Liver (tissue), 9 donors: Measurements from ENCODE around the gene ANG. TPM values are rescaled to one million over a fixed set of nuclear protein-coding genes. Genes with fewer than 3 reads are reported as not detected.

Experiments
- DNase-seq: peaks from one replicate; pipeline ENCODE4 v3.0.0-alpha.2; 2017; ENCODE audit warnings: low spot score
- H3K27ac ChIP-seq, 2 donors: one replicate each; pipeline ENCODE4 v1.7.0; 2013; ENCODE audit warnings: inconsistent platforms in 2 of 2, low read length in 2 of 2, control low read depth in 1 of 2, low read depth in 1 of 2, mild to moderate bottlenecking in 1 of 2
- H3K27me3 ChIP-seq, 4 donors: one replicate each; pipeline versions ENCODE4 v1.6.1 to v1.7.0; 2013; ENCODE audit warnings: low read length in 3 of 4, inconsistent platforms in 1 of 4, mild to moderate bottlenecking in 1 of 4, moderate library complexity in 1 of 4; ENCODE audit not compliant: control insufficient read depth in 4 of 4, insufficient read depth in 4 of 4
- H3K36me3 ChIP-seq, 4 donors: one replicate each; pipeline versions ENCODE4 v1.6.1 to v1.7.0; 2013; ENCODE audit warnings: low read length in 3 of 4, mild to moderate bottlenecking in 3 of 4, low read depth in 1 of 4, moderate library complexity in 1 of 4; ENCODE audit not compliant: control insufficient read depth in 4 of 4, insufficient read depth in 3 of 4
- H3K4me1 ChIP-seq, 4 donors: one replicate each; pipeline versions ENCODE4 v1.6.1 to v1.7.0; 2013; ENCODE audit warnings: low read length in 3 of 4, mild to moderate bottlenecking in 3 of 4, moderate library complexity in 1 of 4; ENCODE audit not compliant: control insufficient read depth in 4 of 4, insufficient read depth in 4 of 4
- H3K4me3 ChIP-seq, 3 donors: one replicate each; pipeline versions ENCODE4 v1.6.1 to v1.7.0; 2013; ENCODE audit warnings: low read length in 3 of 3, control low read depth in 1 of 3, low read depth in 1 of 3, mild to moderate bottlenecking in 1 of 3
- H3K9ac ChIP-seq, 2 donors: one replicate each; pipeline ENCODE4 v1.7.0; 2013; ENCODE audit warnings: low read length in 2 of 2, mild to moderate bottlenecking in 2 of 2, moderate library complexity in 2 of 2, control low read depth in 1 of 2, low read depth in 1 of 2
- H3K9me3 ChIP-seq, 4 donors: one replicate each; pipeline versions ENCODE4 v1.6.1 to v1.7.0; 2013; ENCODE audit warnings: low read length in 3 of 4; ENCODE audit not compliant: control insufficient read depth in 4 of 4
- EGR1 ChIP-seq, 2 donors: IDR thresholded peaks; 2 replicates each; pipeline ENCODE4 v1.6.1; 2016 to 2018; ENCODE audit warnings: antibody characterized with exemption in 2 of 2, low read depth in 2 of 2
- FOXA1 ChIP-seq: IDR thresholded peaks from 2 replicates; pipeline ENCODE4 v1.6.1; 2016; ENCODE audit warnings: antibody characterized with exemption
- FOXA2 ChIP-seq: IDR thresholded peaks from 2 replicates; pipeline ENCODE4 v1.6.1; 2016; ENCODE audit warnings: antibody characterized with exemption
- GABPA ChIP-seq, 2 donors: IDR thresholded peaks in 1 of 2; conservative IDR thresholded peaks in 1 of 2; 2 replicates each; pipeline ENCODE4 v1.6.1; 2016; ENCODE audit warnings: antibody characterized with exemption in 2 of 2, mild to moderate bottlenecking in 1 of 2, moderate library complexity in 1 of 2
- HNF4A ChIP-seq, 2 donors: conservative IDR thresholded peaks; 2 replicates each; pipeline ENCODE4 v1.6.1; 2016; ENCODE audit warnings: antibody characterized with exemption in 2 of 2, mild to moderate bottlenecking in 2 of 2
- HNF4G ChIP-seq: IDR thresholded peaks from 2 replicates; pipeline ENCODE4 v1.6.1; 2016; ENCODE audit warnings: antibody characterized with exemption
- NR2F2 ChIP-seq: IDR thresholded peaks from 2 replicates; pipeline ENCODE4 v1.6.1; 2016; ENCODE audit warnings: antibody characterized with exemption
- RAD21 ChIP-seq, 2 donors: IDR thresholded peaks; 2 replicates each; pipeline ENCODE4 v1.6.1; 2016; ENCODE audit warnings: antibody characterized with exemption in 2 of 2, mild to moderate bottlenecking in 2 of 2
- RXRA ChIP-seq, 2 donors: IDR thresholded peaks; 2 replicates each; pipeline ENCODE4 v1.6.1; 2017 to 2018; ENCODE audit warnings: antibody characterized with exemption in 2 of 2, mild to moderate bottlenecking in 1 of 2
- SP1 ChIP-seq: IDR thresholded peaks from 2 replicates; pipeline ENCODE4 v1.6.1; 2018; ENCODE audit warnings: antibody characterized with exemption, mild to moderate bottlenecking
- YY1 ChIP-seq: IDR thresholded peaks from 2 replicates; pipeline ENCODE4 v1.6.1; 2016; ENCODE audit warnings: antibody characterized with exemption, mild to moderate bottlenecking
- WGBS: extraction: QIAGEN DNeasy Blood & Tissue Kit; methylation state at CpG from one replicate; pipeline ENCODE4 v1.1.7; 2013; 5-methylcytosine and 5-hydroxymethylcytosine counted together
- polyA plus RNA-seq, 2 donors: library from polyadenylated mRNA; stranded (reverse) in 1 of 2; unstranded in 1 of 2; fragments of 200-250 nt in 1 of 2; fragments of >200 nt in 1 of 2; fragmentation: Nextera tagmentation in 1 of 2; extraction: Ambion mirVana in 1 of 2; gene quantifications; one replicate each; pipeline versions ENCODE4 v1.2.1 to v1.2.3, GENCODE V29; 2013 to 2015
- total RNA-seq, 2 donors: library from RNA; depleted of rRNA; stranded (reverse); fragments of >200 nt; gene quantifications; one replicate each; pipeline ENCODE4 v1.2.3, GENCODE V29; 2014
- TF ChIP-seq, protein P1 (sequence below): fragments of 150-350 bp; IDR thresholded peaks from 2 replicates; pipeline ENCODE4 v1.5.1; 2017; ENCODE audit warnings: improper control_type of control experiment, low read depth, low read length; ENCODE audit not compliant: missing input control
- TF ChIP-seq, protein P2 (sequence below): IDR thresholded peaks from 2 replicates; pipeline ENCODE4 v1.6.1; 2016; ENCODE audit warnings: antibody characterized with exemption
- TF ChIP-seq, protein P3 (sequence below): IDR thresholded peaks from 2 replicates; pipeline ENCODE4 v1.6.1; 2016; ENCODE audit warnings: antibody characterized with exemption, mild to moderate bottlenecking
- TF ChIP-seq, protein P4 (sequence below): IDR thresholded peaks from 2 replicates; pipeline ENCODE4 v1.6.1; 2016; ENCODE audit warnings: antibody characterized with exemption
- donor health status: healthy.
- donor health status: healthy.
- donor health status: healthy.
- donor health status: healthy.
- donor health status: healthy.

Gene ANG
- total and polyA plus RNA-seq, 4 donors = 153 to 2,524 (median 1,379) TPM

DNA sequence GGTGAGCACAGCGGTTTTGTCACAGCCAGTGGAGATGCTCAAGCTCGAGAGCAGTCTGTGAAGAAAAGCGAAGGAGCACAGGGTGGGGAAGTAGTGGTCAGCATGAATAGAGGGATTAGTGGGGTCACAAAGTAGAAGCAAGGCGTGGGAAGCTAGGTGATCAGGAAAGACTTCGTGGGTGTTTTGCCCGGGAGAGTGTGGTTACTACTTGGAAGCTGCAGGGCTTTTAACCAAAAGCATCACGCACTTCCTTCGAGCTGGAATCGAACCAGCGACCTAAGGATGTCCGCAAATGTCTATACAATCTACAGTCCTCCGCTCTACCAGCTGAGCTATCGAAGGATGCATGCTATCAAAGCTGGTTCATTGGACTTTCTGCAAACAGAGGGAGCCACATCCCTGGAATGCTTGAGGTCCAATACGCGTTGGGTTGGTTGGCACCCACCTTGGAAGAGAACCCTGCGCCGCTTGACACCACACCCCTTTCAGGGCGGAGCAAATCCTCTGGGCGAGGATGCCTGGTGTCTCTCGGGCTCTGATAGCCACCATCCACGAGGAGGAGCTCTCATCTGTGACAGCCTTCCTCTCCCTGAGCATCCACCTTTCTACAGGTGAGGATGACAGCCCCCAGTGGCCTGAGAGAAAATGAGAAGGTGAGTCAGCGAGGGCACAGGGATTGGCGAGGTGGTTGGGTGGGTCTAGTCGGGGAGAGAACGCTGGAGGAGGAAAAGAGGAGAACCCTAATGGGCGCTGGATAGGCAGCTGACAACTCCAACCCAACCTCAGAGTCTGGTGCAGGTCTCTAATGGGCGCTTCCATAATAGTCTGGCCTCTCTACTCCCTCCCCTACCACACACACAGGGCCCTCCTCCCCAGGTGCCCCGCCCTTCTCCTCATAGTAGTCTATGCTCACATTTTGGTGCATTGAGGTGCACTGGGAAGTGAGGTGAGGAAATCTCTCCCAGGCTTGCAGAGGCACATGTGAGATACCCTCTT lies 31.1 kb upstream of the ANG start:
- no peak overlapping the region for H3K9ac ChIP-seq
- H3K27me3 ChIP-seq = peaks cover 0 to 22% (median 8%) of the 10 kb centered on the region in 4 donors
- DNase-seq = no peak
- 30% methylated on average over 28 of the region's 28 CpGs for WGBS
- no peak overlapping the region for H3K4me3 ChIP-seq
- no peaks in the 10 kb centered on the region for H3K9me3 ChIP-seq
- TF ChIP-seq YY1 (no peak), RAD21 (IDR thresholded peaks at IDR 0.05) (peak; percentile 33 to 69), FOXA1 (no peak), FOXA2 (no peak), RXRA (IDR thresholded peaks at IDR 0.05) (no peak), SP1 (no peak), GABPA (IDR thresholded peaks at IDR 0.05 in 1 of 2, conservative IDR thresholded peaks at IDR 0.05 in 1 of 2) (no peak)
- TF ChIP-seq, protein P1, sequence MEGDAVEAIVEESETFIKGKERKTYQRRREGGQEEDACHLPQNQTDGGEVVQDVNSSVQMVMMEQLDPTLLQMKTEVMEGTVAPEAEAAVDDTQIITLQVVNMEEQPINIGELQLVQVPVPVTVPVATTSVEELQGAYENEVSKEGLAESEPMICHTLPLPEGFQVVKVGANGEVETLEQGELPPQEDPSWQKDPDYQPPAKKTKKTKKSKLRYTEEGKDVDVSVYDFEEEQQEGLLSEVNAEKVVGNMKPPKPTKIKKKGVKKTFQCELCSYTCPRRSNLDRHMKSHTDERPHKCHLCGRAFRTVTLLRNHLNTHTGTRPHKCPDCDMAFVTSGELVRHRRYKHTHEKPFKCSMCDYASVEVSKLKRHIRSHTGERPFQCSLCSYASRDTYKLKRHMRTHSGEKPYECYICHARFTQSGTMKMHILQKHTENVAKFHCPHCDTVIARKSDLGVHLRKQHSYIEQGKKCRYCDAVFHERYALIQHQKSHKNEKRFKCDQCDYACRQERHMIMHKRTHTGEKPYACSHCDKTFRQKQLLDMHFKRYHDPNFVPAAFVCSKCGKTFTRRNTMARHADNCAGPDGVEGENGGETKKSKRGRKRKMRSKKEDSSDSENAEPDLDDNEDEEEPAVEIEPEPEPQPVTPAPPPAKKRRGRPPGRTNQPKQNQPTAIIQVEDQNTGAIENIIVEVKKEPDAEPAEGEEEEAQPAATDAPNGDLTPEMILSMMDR = peak; percentile 22
- TF ChIP-seq, protein P2, sequence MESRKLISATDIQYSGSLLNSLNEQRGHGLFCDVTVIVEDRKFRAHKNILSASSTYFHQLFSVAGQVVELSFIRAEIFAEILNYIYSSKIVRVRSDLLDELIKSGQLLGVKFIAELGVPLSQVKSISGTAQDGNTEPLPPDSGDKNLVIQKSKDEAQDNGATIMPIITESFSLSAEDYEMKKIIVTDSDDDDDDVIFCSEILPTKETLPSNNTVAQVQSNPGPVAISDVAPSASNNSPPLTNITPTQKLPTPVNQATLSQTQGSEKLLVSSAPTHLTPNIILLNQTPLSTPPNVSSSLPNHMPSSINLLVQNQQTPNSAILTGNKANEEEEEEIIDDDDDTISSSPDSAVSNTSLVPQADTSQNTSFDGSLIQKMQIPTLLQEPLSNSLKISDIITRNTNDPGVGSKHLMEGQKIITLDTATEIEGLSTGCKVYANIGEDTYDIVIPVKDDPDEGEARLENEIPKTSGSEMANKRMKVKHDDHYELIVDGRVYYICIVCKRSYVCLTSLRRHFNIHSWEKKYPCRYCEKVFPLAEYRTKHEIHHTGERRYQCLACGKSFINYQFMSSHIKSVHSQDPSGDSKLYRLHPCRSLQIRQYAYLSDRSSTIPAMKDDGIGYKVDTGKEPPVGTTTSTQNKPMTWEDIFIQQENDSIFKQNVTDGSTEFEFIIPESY = no peak
- H3K36me3 ChIP-seq = no peaks in the 10 kb centered on the region
- no peak overlapping the region for H3K27ac ChIP-seq
- no peaks in the 10 kb centered on the region for H3K4me1 ChIP-seq

DNA sequence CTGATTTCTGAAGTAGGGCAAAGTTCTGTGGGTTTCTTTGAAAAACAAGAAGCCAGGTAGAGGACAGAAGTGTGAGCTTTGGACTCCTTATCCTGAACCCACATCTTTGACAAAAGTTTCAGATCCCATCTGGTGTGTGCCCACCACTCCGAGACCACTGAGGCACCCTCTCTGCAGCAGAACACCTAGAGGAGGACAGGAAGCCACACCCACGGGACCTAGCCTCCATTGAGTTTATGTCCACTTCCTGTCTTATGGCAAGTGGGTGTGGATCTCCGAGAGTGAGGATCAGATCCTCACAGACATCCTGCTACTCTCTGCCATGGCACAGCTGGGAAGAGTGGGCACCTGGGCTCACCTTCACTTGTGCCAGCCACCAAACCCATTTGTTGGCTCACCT lies 30.3 kb upstream of the ANG start:
- TF ChIP-seq, protein P2 = no peak
- TF ChIP-seq NR2F2 (no peak), YY1 (no peak), FOXA2 (no peak), FOXA1 (no peak), SP1 (no peak), HNF4A (conservative IDR thresholded peaks at IDR 0.05) (no peak), HNF4G (no peak), EGR1 (IDR thresholded peaks at IDR 0.05; ENCODE audit: low read depth in 2 of 2) (no peak)
- TF ChIP-seq, protein P3, sequence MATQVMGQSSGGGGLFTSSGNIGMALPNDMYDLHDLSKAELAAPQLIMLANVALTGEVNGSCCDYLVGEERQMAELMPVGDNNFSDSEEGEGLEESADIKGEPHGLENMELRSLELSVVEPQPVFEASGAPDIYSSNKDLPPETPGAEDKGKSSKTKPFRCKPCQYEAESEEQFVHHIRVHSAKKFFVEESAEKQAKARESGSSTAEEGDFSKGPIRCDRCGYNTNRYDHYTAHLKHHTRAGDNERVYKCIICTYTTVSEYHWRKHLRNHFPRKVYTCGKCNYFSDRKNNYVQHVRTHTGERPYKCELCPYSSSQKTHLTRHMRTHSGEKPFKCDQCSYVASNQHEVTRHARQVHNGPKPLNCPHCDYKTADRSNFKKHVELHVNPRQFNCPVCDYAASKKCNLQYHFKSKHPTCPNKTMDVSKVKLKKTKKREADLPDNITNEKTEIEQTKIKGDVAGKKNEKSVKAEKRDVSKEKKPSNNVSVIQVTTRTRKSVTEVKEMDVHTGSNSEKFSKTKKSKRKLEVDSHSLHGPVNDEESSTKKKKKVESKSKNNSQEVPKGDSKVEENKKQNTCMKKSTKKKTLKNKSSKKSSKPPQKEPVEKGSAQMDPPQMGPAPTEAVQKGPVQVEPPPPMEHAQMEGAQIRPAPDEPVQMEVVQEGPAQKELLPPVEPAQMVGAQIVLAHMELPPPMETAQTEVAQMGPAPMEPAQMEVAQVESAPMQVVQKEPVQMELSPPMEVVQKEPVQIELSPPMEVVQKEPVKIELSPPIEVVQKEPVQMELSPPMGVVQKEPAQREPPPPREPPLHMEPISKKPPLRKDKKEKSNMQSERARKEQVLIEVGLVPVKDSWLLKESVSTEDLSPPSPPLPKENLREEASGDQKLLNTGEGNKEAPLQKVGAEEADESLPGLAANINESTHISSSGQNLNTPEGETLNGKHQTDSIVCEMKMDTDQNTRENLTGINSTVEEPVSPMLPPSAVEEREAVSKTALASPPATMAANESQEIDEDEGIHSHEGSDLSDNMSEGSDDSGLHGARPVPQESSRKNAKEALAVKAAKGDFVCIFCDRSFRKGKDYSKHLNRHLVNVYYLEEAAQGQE = no peak
- TF ChIP-seq, protein P4, sequence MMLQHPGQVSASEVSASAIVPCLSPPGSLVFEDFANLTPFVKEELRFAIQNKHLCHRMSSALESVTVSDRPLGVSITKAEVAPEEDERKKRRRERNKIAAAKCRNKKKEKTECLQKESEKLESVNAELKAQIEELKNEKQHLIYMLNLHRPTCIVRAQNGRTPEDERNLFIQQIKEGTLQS = no peak
- TF ChIP-seq, protein P1 = no peak
- Histone ChIP-seq H3K27me3 (peaks cover 0 to 19% (median 7%) of the 10 kb centered on the region in 4 donors), H3K36me3 (no peaks in the 10 kb centered on the region), H3K4me1 (peaks cover 0 to 3% (median 1%) of the 10 kb centered on the region in 4 donors), H3K27ac (no peak overlapping the region), H3K9ac (no peak overlapping the region), H3K4me3 (no peak overlapping the region), H3K9me3 (no peaks in the 10 kb centered on the region)
- no peak for DNase-seq
- 67% methylated on average over 3 of the region's 3 CpGs for WGBS
